ENCODE data around the gene ARHGAP24. TPM values are rescaled to one million over a fixed set of nuclear protein-coding genes. Genes with fewer than 3 reads are reported as not detected.

Gene ARHGAP24
- total and polyA plus RNA-seq, 4 donors: 1.8 to 15.2 (median 3.3) TPM

GRCh38 chr4:85570388-85570787 lies 95.4 kb downstream of the ARHGAP24 start:
- Histone ChIP-seq H3K9me3 (ENCODE audit: control insufficient read depth in 4 of 4, low read length in 3 of 4) (no peaks in the 10 kb centered on the region), H3K9ac (ENCODE audit: low read depth in 1 of 2, low read length in 2 of 2) (no peak overlapping the region), H3K27ac (ENCODE audit: low read depth in 1 of 2, low read length in 2 of 2) (no peak overlapping the region), H3K4me3 (ENCODE audit: low read depth in 1 of 3, low read length in 3 of 3) (no peak overlapping the region), H3K27me3 (ENCODE audit: control insufficient read depth in 4 of 4, insufficient read depth in 4 of 4, low read length in 3 of 4) (no peaks in the 10 kb centered on the region), H3K4me1 (ENCODE audit: control insufficient read depth in 4 of 4, insufficient read depth in 4 of 4, low read length in 3 of 4) (no peaks in the 10 kb centered on the region), H3K36me3 (ENCODE audit: control insufficient read depth in 4 of 4, insufficient read depth in 3 of 4, low read depth in 1 of 4, low read length in 3 of 4) (no peaks in the 10 kb centered on the region)
- TF ChIP-seq YY1 (IDR thresholded peaks at IDR 0.05) (no peak), REST (IDR thresholded peaks at IDR 0.05) (no peak), MAX (IDR thresholded peaks at IDR 0.05) (no peak), GABPA (IDR thresholded peaks at IDR 0.05 in 1 of 2, conservative IDR thresholded peaks at IDR 0.05 in 1 of 2) (no peak), HNF4G (IDR thresholded peaks at IDR 0.05) (no peak), FOXA2 (IDR thresholded peaks at IDR 0.05) (no peak), NR2F2 (IDR thresholded peaks at IDR 0.05) (no peak), ZBTB33 (IDR thresholded peaks at IDR 0.05) (no peak), ATF3 (IDR thresholded peaks at IDR 0.05) (no peak), HNF4A (conservative IDR thresholded peaks at IDR 0.05) (no peak), FOXA1 (IDR thresholded peaks at IDR 0.05) (no peak), SP1 (IDR thresholded peaks at IDR 0.05) (no peak), JUND (IDR thresholded peaks at IDR 0.05) (no peak), RAD21 (IDR thresholded peaks at IDR 0.05) (no peak), RXRA (IDR thresholded peaks at IDR 0.05) (no peak), CTCF (IDR thresholded peaks at IDR 0.05; ENCODE audit: low read depth, low read length, missing input control) (no peak)
- 74% methylated on average over 3 of the region's 3 CpGs for WGBS
- DNase-seq (ENCODE audit: low spot score): no peak

GRCh38 chr4:85571008-85571407 lies 96.1 kb downstream of the ARHGAP24 start:
- Histone ChIP-seq H3K4me3 (ENCODE audit: low read depth in 1 of 3, low read length in 3 of 3) (no peak overlapping the region), H3K36me3 (ENCODE audit: control insufficient read depth in 4 of 4, insufficient read depth in 3 of 4, low read depth in 1 of 4, low read length in 3 of 4) (no peaks in the 10 kb centered on the region), H3K27me3 (ENCODE audit: control insufficient read depth in 4 of 4, insufficient read depth in 4 of 4, low read length in 3 of 4) (no peaks in the 10 kb centered on the region), H3K9me3 (ENCODE audit: control insufficient read depth in 4 of 4, low read length in 3 of 4) (no peaks in the 10 kb centered on the region), H3K9ac (ENCODE audit: low read depth in 1 of 2, low read length in 2 of 2) (no peak overlapping the region), H3K4me1 (ENCODE audit: control insufficient read depth in 4 of 4, insufficient read depth in 4 of 4, low read length in 3 of 4) (no peaks in the 10 kb centered on the region), H3K27ac (ENCODE audit: low read depth in 1 of 2, low read length in 2 of 2) (no peak overlapping the region)
- DNase-seq (ENCODE audit: low spot score): no peak
- no peak for TF ChIP-seq GABPA (IDR thresholded peaks at IDR 0.05 in 1 of 2, conservative IDR thresholded peaks at IDR 0.05 in 1 of 2)

Data from liver (tissue), 9 donors.